A549 (cell line): ENCODE measurements around the gene NSMF. TPM values are rescaled to one million over a fixed set of nuclear protein-coding genes. Genes with fewer than 3 reads are reported as not detected.

Source experiments
- ATAC-seq, 2 experiments: fragments of 200-7000 bp in 1 of 2; fragments of >200 bp in 1 of 2; cut with Nextera tagmentation in 1 of 2; cut with Tn5 transposase in 1 of 2; 3 replicates each; pipeline versions ENCODE4 v1.8.0 to v1.9.1; 2018 to 2020; ENCODE audit warnings: mild to moderate bottlenecking in 1 of 2, moderate library complexity in 1 of 2
- CTCF ChIA-PET: fragments of 300-600 bp; sonication (Branson Sonifier 250); formaldehyde crosslinking; extraction: SDS; loops from one replicate; lab custom pipeline; 2021; ENCODE audit warnings: antibody characterized with exemption, inconsistent platforms; lab: Yijun Ruan, JAX
- POLR2A ChIA-PET: fragments of 350-600 bp; formaldehyde crosslinking; extraction: SDS; loops from one replicate; lab custom pipeline; 2021; ENCODE audit warnings: antibody characterized with exemption, inconsistent platforms; lab: Yijun Ruan, JAX
- DNase-seq, 2 experiments: peaks; one replicate each; pipeline versions ENCODE4 v3.0.0 to v3.0.0-alpha.2; 2011 to 2016; ENCODE audit warnings: low read depth in 1 of 2, low spot score in 1 of 2
- FAIRE-seq: peaks from 2 replicates; lab custom pipeline; 2011; peaks lifted over from hg19 to GRCh38; lab: Jason Lieb, UNC
- H3K27ac ChIP-seq, 2 experiments: fragments of >200 bp; sonication (Bioruptor Twin); formaldehyde crosslinking; 3 replicates each; pipeline ENCODE4 v1.5.1; 2016 to 2017
- H3K4me1 ChIP-seq: fragments of >200 bp; sonication (Bioruptor Twin); formaldehyde crosslinking; 3 replicates; pipeline ENCODE4 v1.6.1; 2016
- H3K4me2 ChIP-seq: fragments of >200 bp; sonication (Bioruptor Twin); formaldehyde crosslinking; 3 replicates; pipeline ENCODE4 v1.6.1; 2016
- H3K4me3 ChIP-seq: fragments of >200 bp; sonication (Bioruptor Twin); formaldehyde crosslinking; 3 replicates; pipeline ENCODE4 v1.5.1; 2016
- H3K9me3 ChIP-seq: fragments of >200 bp; sonication (Bioruptor Twin); formaldehyde crosslinking; 3 replicates; pipeline ENCODE4 v1.6.1; 2016
- CBX8 ChIP-seq: fragments of 200-600 bp; sonication (generic); IDR thresholded peaks from 2 replicates; pipeline ENCODE4 v1.6.1; 2016
- CHD2 ChIP-seq: fragments of 150-350 bp; IDR thresholded peaks from 2 replicates; pipeline ENCODE4 v1.6.1; 2014; ENCODE audit warnings: low read length; ENCODE audit not compliant: partially characterized antibody
- CTCF ChIP-seq: fragments of >200 bp; sonication (Bioruptor Twin); formaldehyde crosslinking; IDR thresholded peaks from 3 replicates; pipeline ENCODE4 v1.5.1; 2016
- E2F6 ChIP-seq: IDR thresholded peaks from 2 replicates; pipeline ENCODE4 v1.6.1; 2012; ENCODE audit warnings: low read depth, borderline replicate concordance
- EHF ChIP-seq: fragments of 250-450 bp; sonication (Bioruptor Pico); IDR thresholded peaks from 2 replicates; pipeline ENCODE4 v1.5.0; 2020; ENCODE audit warnings: mild to moderate bottlenecking
- EHMT2 ChIP-seq: fragments of 200-600 bp; sonication (generic); IDR thresholded peaks from 2 replicates; pipeline ENCODE4 v1.6.1; 2016; ENCODE audit warnings: antibody characterized with exemption, low read depth, mild to moderate bottlenecking, moderate library complexity
- EP300 ChIP-seq, 2 experiments: fragments of >200 bp; sonication (Bioruptor Twin); formaldehyde crosslinking; IDR thresholded peaks; 2 replicates in 1 of 2; 3 replicates in 1 of 2; pipeline ENCODE4 v1.6.1; 2016 to 2017
- HDAC2 ChIP-seq: fragments of 200-600 bp; sonication (generic); IDR thresholded peaks from 2 replicates; pipeline ENCODE4 v1.6.1; 2016
- HES2 ChIP-seq: fragments of >200 bp; sonication (Bioruptor Twin); formaldehyde crosslinking; IDR thresholded peaks from 2 replicates; pipeline ENCODE4 v1.6.1; 2016
- HOXB13 ChIP-seq: fragments of 250-450 bp; sonication (Bioruptor Pico); IDR thresholded peaks from 2 replicates; pipeline ENCODE4 v1.5.0; 2020; ENCODE audit warnings: low read depth, mild to moderate bottlenecking, moderate library complexity
- HOXB5 ChIP-seq: fragments of 250-450 bp; sonication (Bioruptor Pico); IDR thresholded peaks from 2 replicates; pipeline ENCODE4 v1.5.0; 2020; ENCODE audit warnings: mild to moderate bottlenecking, moderate library complexity
- KDM5A ChIP-seq: fragments of 200-600 bp; sonication (generic); IDR thresholded peaks from 2 replicates; pipeline ENCODE4 v1.6.1; 2016; ENCODE audit warnings: antibody characterized with exemption, mild to moderate bottlenecking
- MAX ChIP-seq: IDR thresholded peaks from 2 replicates; pipeline ENCODE4 v1.6.1; 2012
- MYC ChIP-seq: IDR thresholded peaks from 2 replicates; pipeline ENCODE4 v1.6.1; 2012; ENCODE audit warnings: mild to moderate bottlenecking, inconsistent platforms, low read length, improper control_type of control experiment, borderline replicate concordance
- PHF8 ChIP-seq: fragments of 200-600 bp; sonication (generic); IDR thresholded peaks from 2 replicates; pipeline ENCODE4 v1.6.1; 2016; ENCODE audit warnings: low read depth, mild to moderate bottlenecking, antibody characterized with exemption, moderate library complexity, borderline replicate concordance
- RARB ChIP-seq: fragments of 250-450 bp; sonication (Bioruptor Pico); IDR thresholded peaks from 2 replicates; pipeline ENCODE4 v1.8.0; 2021; ENCODE audit warnings: mild to moderate bottlenecking, moderate library complexity
- REST ChIP-seq: fragments of 200-600 bp; sonication (generic); IDR thresholded peaks from 2 replicates; pipeline ENCODE4 v1.6.1; 2016; ENCODE audit warnings: antibody characterized with exemption, mild to moderate bottlenecking, moderate library complexity
- RFX5 ChIP-seq: fragments of 450-650 bp; IDR thresholded peaks from 2 replicates; pipeline ENCODE4 v1.7.1; 2014; ENCODE audit warnings: antibody characterized with exemption, mild to moderate bottlenecking, moderate library complexity
- RNF2 ChIP-seq: fragments of 200-600 bp; sonication (generic); IDR thresholded peaks from 2 replicates; pipeline ENCODE4 v1.6.1; 2016; ENCODE audit warnings: low read depth, mild to moderate bottlenecking, antibody characterized with exemption, moderate library complexity, borderline replicate concordance
- SMC3 ChIP-seq: fragments of >200 bp; sonication (Bioruptor Twin); formaldehyde crosslinking; IDR thresholded peaks from 3 replicates; pipeline ENCODE4 v1.6.1; 2018; ENCODE audit warnings: inconsistent platforms
- SREBF2 ChIP-seq: fragments of 450-650 bp; IDR thresholded peaks from 2 replicates; pipeline ENCODE4 v1.6.1; 2014; ENCODE audit warnings: mild to moderate bottlenecking, moderate library complexity
- TP53 ChIP-seq: fragments of 250-450 bp; sonication (Bioruptor Pico); IDR thresholded peaks from 2 replicates; pipeline ENCODE4 v1.5.0; 2021; ENCODE audit warnings: mild to moderate bottlenecking, moderate library complexity
- WGBS: methylation state at CpG from one replicate; pipeline ENCODE4 v1.1.6; 2017; ENCODE audit errors: missing lambda C conversion rate; 5-methylcytosine and 5-hydroxymethylcytosine counted together
- polyA plus RNA-seq, 4 experiments: library from polyadenylated mRNA; depleted of rRNA in 3 of 4; stranded (reverse); fragments of >200 nt; fragmentation: RNase III in 1 of 4; extraction: RNeasy Plus Mini Kit Qiagen cat#74134 plus additional on column Dnase treatment in 1 of 4; gene quantifications; 2 replicates in 3 of 4; 3 replicates in 1 of 4; pipeline ENCODE4 v1.2.3, GENCODE V29; 2011 to 2017

NSMF gene
- polyA plus RNA-seq, 2 of the 4 experiments (the other 2 are of a cell fraction), result 16.0 to 29.2 TPM

GRCh38 chr9:137422604-137423513, 36.3 kb downstream of the NSMF start, which contains the start of the genes EXD3 and NOXA1 (continued):
- TF ChIP-seq CTCF (peak; percentile 97), KDM5A (0 out of 2 replicates have a peak, but pooled peaks have one; percentile 5), RARB (CRISPR knock-in tag) (no peak), RNF2 (no peak), HOXB13 (CRISPR knock-in tag) (peak; percentile 38; the same call in 1 of the 2 replicates), SMC3 (peak; percentile 78), HES2 (no peak), EHF (0 out of 2 replicates have a peak, but pooled peaks have one; percentile 57), SREBF2 (no peak), EHMT2 (no peak), MYC (peak; percentile 60; the same call in 1 of the 2 replicates)

GRCh38 chr9:137421838-137422603, 37.1 kb downstream of the NSMF start:
- TF ChIP-seq RFX5, result no peak
- TF ChIP-seq HOXB5, result no peak
- TF ChIP-seq EP300 (IDR thresholded peaks at IDR 0.05), result no peak
- no peak for TF ChIP-seq HDAC2
- peak overlapping the region; percentile 88 for H3K4me2 ChIP-seq
- CTCF ChIA-PET, result interaction anchor here (0.9 to 3.8 kb wide), 24 partner anchors 10 to 144 kb away, joined by 3 to 86 read pairs (median 5); partner anchors contain the start of genes ENTPD8, NRARP and TOR4A
- WGBS, result 5% methylated on average over 11 of the region's 11 CpGs
- H3K9me3 ChIP-seq, result no peaks in the 10 kb centered on the region
- ATAC-seq (no peak), DNase-seq (no peak), FAIRE-seq (no peak)
- peak overlapping the region; percentile 90 to 94 for H3K27ac ChIP-seq
- peak overlapping the region; percentile 94 for H3K4me3 ChIP-seq
- H3K4me1 ChIP-seq, result peaks cover 15% of the 10 kb centered on the region; the same call in 2 of the 3 replicates
- POLR2A ChIA-PET, result interaction anchor here (1.3 kb wide), 1 partner anchor 120 kb away, joined by 9 read pairs; the partner anchor contains the start of gene NRARP

GRCh38 chr9:137417161-137418021, 41.7 kb downstream of the NSMF start:
- Histone ChIP-seq H3K4me1 (peaks cover 11% of the 10 kb centered on the region), H3K27ac (no peak overlapping the region), H3K9me3 (no peaks in the 10 kb centered on the region), H3K4me2 (no peak overlapping the region), H3K4me3 (no peak overlapping the region)
- WGBS, result 95% methylated on average over 92 of the region's 99 CpGs
- CTCF ChIA-PET, result interaction anchor here (0.8 to 1.3 kb wide), 3 partner anchors 9 to 131 kb away, joined by 3 to 5 read pairs (median 4); partner anchors contain the start of gene NRARP
- no peak for FAIRE-seq
- no peak for DNase-seq
- POLR2A ChIA-PET, result no interaction called here
- no peak for ATAC-seq
- TF ChIP-seq SREBF2 (no peak), PHF8 (no peak), MAX (no peak), HDAC2 (no peak), E2F6 (no peak), REST (no peak), EHMT2 (no peak), CBX8 (no peak), CHD2 (no peak), TP53 (no peak), KDM5A (no peak)
